NCI-H774 (cell line): ENCODE data around the gene SORD.
"Not testable (repeated sequence)": the region's sequence is repeated elsewhere in the genome, so short reads cannot be mapped to it uniquely, and the experiment has no call there.

Experiments
- DNase-seq: peaks from one replicate; lab custom pipeline; 2025; lab: John Stamatoyannopoulos, UW

Gene SORD

GRCh38 chr15:45097466-45097865 is 74.5 kb downstream of the SORD start:
- DNase-seq, result no peak

GRCh38 chr15:45099549-45100165 is 76.7 kb downstream of the SORD start:
- no peak for DNase-seq

GRCh38 chr15:45100884-45101625 is 78.1 kb downstream of the SORD start:
- DNase-seq, result no peak

- no peak for DNase-seq
Observed at GRCh38 chr15:45101749-45102148, 78.8 kb downstream of the SORD start.

- no peak for DNase-seq
Observed at GRCh38 chr15:45102226-45102625, 79.2 kb downstream of the SORD start.

GRCh38 chr15:45104170-45104569 is 81.2 kb downstream of the SORD start:
- DNase-seq, result not testable (repeated sequence)

GRCh38 chr15:45105586-45105985 is 82.6 kb downstream of the SORD start:
- DNase-seq, result no peak

GRCh38 chr15:45106002-45106790 is 83.2 kb downstream of the SORD start:
- no peak for DNase-seq

GRCh38 chr15:45107941-45108630 is 85.1 kb downstream of the SORD start:
- DNase-seq, result no peak

GRCh38 chr15:45110256-45110820 is 87.3 kb downstream of the SORD start:
- no peak for DNase-seq

- no peak for DNase-seq
Observed at GRCh38 chr15:45111390-45112142, 88.6 kb downstream of the SORD start.

GRCh38 chr15:45112143-45112590 is 89.2 kb downstream of the SORD start:
- DNase-seq, result no peak

GRCh38 chr15:45112591-45113379 is 89.8 kb downstream of the SORD start:
- DNase-seq, result no peak

GRCh38 chr15:45113380-45113990 is 90.5 kb downstream of the SORD start:
- DNase-seq, result no peak

- no peak for DNase-seq
Observed at GRCh38 chr15:45114076-45114750, 91.2 kb downstream of the SORD start, which contains the start of the genes DUOX2 and DUOXA2. Gene DUOX2 (minus strand): TSS chr15:45114172. CDS start chr15:45113411, 761 bp downstream. Gene DUOXA2 (plus strand): TSS chr15:45114326. CDS start chr15:45114606, 280 bp downstream.

GRCh38 chr15:45114751-45115085 is 91.7 kb downstream of the SORD start:
- DNase-seq, result no peak

GRCh38 chr15:45115312-45115820 is 92.4 kb downstream of the SORD start:
- no peak for DNase-seq

- no peak for DNase-seq
Observed at GRCh38 chr15:45116006-45116481, 93.0 kb downstream of the SORD start.
